GM12878 (cell line): ENCODE data around the gene SORCS2. TPM values are rescaled to one million over a fixed set of nuclear protein-coding genes. Genes with fewer than 3 reads are reported as not detected.

Experiments
- ATAC-seq: fragments of 200-7000 bp; cut with Tn5 transposase; 3 replicates; pipeline ENCODE4 v1.9.1; 2020; ENCODE audit warnings: mild to moderate bottlenecking, moderate library complexity
- BruUV-seq: library from RNA; stranded (reverse); fragments of 400-500 nt; replicated peaks from 2 replicates; lab custom pipeline; 2021; lab: Mats Ljungman, UMichigan
- CTCF ChIA-PET: fragments of 300-600 bp; sonication (Branson Sonifier 250); formaldehyde crosslinking; extraction: SDS; loops from one replicate; lab custom pipeline; 2021; ENCODE audit warnings: inconsistent platforms; lab: Yijun Ruan, JAX
- POLR2A ChIA-PET: fragments of 350-600 bp; formaldehyde crosslinking; extraction: SDS; loops from one replicate; lab custom pipeline; 2021; ENCODE audit warnings: inconsistent platforms; lab: Charles Lee
- RAD21 ChIA-PET: fragments of 300-600 bp; sonication (Branson Sonifier 250); formaldehyde crosslinking; loops from one replicate; lab custom pipeline; 2023; ENCODE audit warnings: antibody characterized with exemption; ENCODE audit not compliant: unreplicated experiment; lab: Charles Lee
- SMC1A ChIA-PET: fragments of 300-600 bp; sonication (Branson Sonifier 250); formaldehyde crosslinking; loops from one replicate; lab custom pipeline; 2023; ENCODE audit not compliant: unreplicated experiment, uncharacterized antibody; lab: Charles Lee
- DNase-seq: peaks from one replicate; pipeline ENCODE4 v3.0.0-alpha.2; 2011; ENCODE audit warnings: low read depth, low spot score
- FAIRE-seq: peaks from 3 replicates; lab custom pipeline; 2011; peaks lifted over from hg19 to GRCh38; lab: Jason Lieb, UNC
- H2AFZ ChIP-seq: 2 replicates; pipeline ENCODE4 v1.6.0; 2011; ENCODE audit warnings: low read depth, low read length, control low read depth; ENCODE audit not compliant: control insufficient read depth
- H3K27ac ChIP-seq: 2 replicates; pipeline ENCODE4 v1.5.1; 2011; ENCODE audit warnings: control low read depth; ENCODE audit not compliant: control insufficient read depth, insufficient read depth
- H3K27me3 ChIP-seq, 2 experiments: replicated peaks in 1 of 2; 2 replicates each; pipeline versions ENCODE4 v1.6.0 to v1.6.1; 2011; ENCODE audit warnings: low read length in 1 of 2; ENCODE audit not compliant: control insufficient read depth in 2 of 2, insufficient read depth in 2 of 2
- H3K36me3 ChIP-seq, 2 experiments: 2 replicates each; pipeline ENCODE4 v1.5.1; 2011; ENCODE audit warnings: low read length in 1 of 2; ENCODE audit not compliant: control insufficient read depth in 2 of 2, insufficient read depth in 2 of 2
- H3K4me1 ChIP-seq: 2 replicates; pipeline ENCODE4 v1.6.1; 2011; ENCODE audit warnings: mild to moderate bottlenecking, low read length, moderate library complexity, mixed read lengths; ENCODE audit not compliant: control insufficient read depth, insufficient read depth
- H3K4me2 ChIP-seq: 2 replicates; pipeline ENCODE4 v1.6.0; 2011; ENCODE audit warnings: control low read depth; ENCODE audit not compliant: control insufficient read depth, insufficient read depth
- H3K4me3 ChIP-seq: fragments of 200-600 bp; sonication (generic); 2 replicates; pipeline ENCODE4 v1.5.1; 2016
- H3K79me2 ChIP-seq: 2 replicates; pipeline ENCODE4 v1.6.0; 2011; ENCODE audit warnings: low read length; ENCODE audit not compliant: control insufficient read depth, insufficient read depth
- H3K9ac ChIP-seq: 2 replicates; pipeline ENCODE4 v1.8.0; 2011; ENCODE audit warnings: low read length, control low read depth, mixed read lengths; ENCODE audit not compliant: control insufficient read depth, insufficient read depth
- H3K9me3 ChIP-seq: replicated peaks from 3 replicates; pipeline ENCODE4 v1.5.1; 2011; ENCODE audit warnings: mild to moderate bottlenecking, low read length; ENCODE audit not compliant: control insufficient read depth, insufficient read depth
- H4K20me1 ChIP-seq: 2 replicates; pipeline ENCODE4 v1.6.0; 2011; ENCODE audit not compliant: control insufficient read depth, insufficient read depth
- ASH2L ChIP-seq: fragments of 300-600, 200-600 bp; sonication (generic); IDR thresholded peaks from 2 replicates; pipeline ENCODE4 v1.6.1; 2017; ENCODE audit warnings: low read depth, mild to moderate bottlenecking, borderline replicate concordance
- ATF2 ChIP-seq: IDR thresholded peaks from 2 replicates; pipeline ENCODE4 v1.6.1; 2012; ENCODE audit warnings: low read length, inconsistent platforms
- BACH1 ChIP-seq: fragments of 450-650 bp; IDR thresholded peaks from 2 replicates; pipeline ENCODE4 v1.6.1; 2017; ENCODE audit warnings: mild to moderate bottlenecking, borderline replicate concordance
- FOXM1 ChIP-seq: IDR thresholded peaks from 2 replicates; pipeline ENCODE4 v1.6.1; 2012; ENCODE audit warnings: low read depth, mild to moderate bottlenecking, inconsistent platforms, low read length, moderate library complexity
- HDAC2 ChIP-seq: fragments of 200-600 bp; sonication (generic); IDR thresholded peaks from 2 replicates; pipeline ENCODE4 v1.6.1; 2017
- IRF4 ChIP-seq: IDR thresholded peaks from 2 replicates; pipeline ENCODE4 v1.6.1; 2011; ENCODE audit warnings: low read depth, low read length
- MYC ChIP-seq: IDR thresholded peaks from 2 replicates; pipeline ENCODE4 v1.6.1; 2011; ENCODE audit warnings: mild to moderate bottlenecking, low read length, moderate library complexity, inconsistent platforms; ENCODE audit not compliant: insufficient read depth, insufficient replicate concordance, insufficient read length, severe bottlenecking
- NFYB ChIP-seq: IDR thresholded peaks from 2 replicates; pipeline ENCODE4 v1.6.1; 2011; ENCODE audit warnings: low read depth, mild to moderate bottlenecking, low read length, improper control_type of control experiment, moderate library complexity; ENCODE audit not compliant: insufficient read depth
- POLR2AphosphoS5 ChIP-seq: IDR thresholded peaks from 2 replicates; pipeline ENCODE4 v1.6.1; 2011; ENCODE audit warnings: mild to moderate bottlenecking, low read length, inconsistent platforms
- RBBP5 ChIP-seq: fragments of 200-600 bp; sonication (generic); conservative IDR thresholded peaks from 2 replicates; pipeline ENCODE4 v1.6.1; 2016
- RELB ChIP-seq: fragments of 450-650 bp; IDR thresholded peaks from 2 replicates; pipeline ENCODE4 v1.6.1; 2017; ENCODE audit warnings: low read depth, mild to moderate bottlenecking, moderate library complexity
- REST ChIP-seq: IDR thresholded peaks from 2 replicates; pipeline ENCODE4 v1.6.1; 2012; ENCODE audit warnings: mild to moderate bottlenecking, low read depth, low read length
- SMC3 ChIP-seq: IDR thresholded peaks from 2 replicates; pipeline ENCODE4 v1.6.1; 2011; ENCODE audit warnings: low read length, improper control_type of control experiment, borderline replicate concordance
- TCF7 ChIP-seq: IDR thresholded peaks from 2 replicates; pipeline ENCODE4 v1.6.1; 2014; ENCODE audit warnings: antibody characterized with exemption, borderline replicate concordance
- USF2 ChIP-seq: IDR thresholded peaks from 2 replicates; pipeline ENCODE4 v1.6.1; 2011; ENCODE audit warnings: low read depth, low read length, improper control_type of control experiment, borderline replicate concordance
- WRNIP1 ChIP-seq: IDR thresholded peaks from 2 replicates; pipeline ENCODE4 v1.6.1; 2011; ENCODE audit warnings: low read depth, low read length, improper control_type of control experiment, borderline replicate concordance
- WGBS: methylation state at CpG from one replicate; pipeline ENCODE4 v1.1.6; 2016; ENCODE audit warnings: low lambda C conversion rate; ENCODE audit not compliant: insufficient replicate concordance, insufficient coverage; ENCODE audit errors: missing lambda C conversion rate; 5-methylcytosine and 5-hydroxymethylcytosine counted together
- in situ Hi-C: fragments of 300-500 bp; cut with MboI; formaldehyde crosslinking; loops from 9 replicates; pipeline ENCODE4 v1.14.3; 2018; ENCODE audit warnings: mixed read lengths
- intact Hi-C: fragments of 100-400 bp; cut with micrococcal nuclease; formaldehyde crosslinking; loops from one replicate; pipeline ENCODE4 v1.14.2; 2022; ENCODE audit not compliant: unreplicated experiment
- polyA plus RNA-seq, 11 experiments: library from polyadenylated mRNA; depleted of rRNA in 4 of 11; unstranded in 6 of 11; stranded (reverse) in 5 of 11; fragments of >200 nt; fragmentation: Nextera tagmentation in 4 of 11; fragmentation: Illumina TruSeq in 1 of 11; extraction: Ambion mirVana in 4 of 11; extraction: Trizol in 1 of 11; gene quantifications; 1 replicate in 1 of 11; 2 replicates in 10 of 11; pipeline versions ENCODE4 v1.2.1 to v1.2.3, GENCODE V29; 2011 to 2016; ENCODE audit warnings: inconsistent platforms in 2 of 11, missing spikeins in 2 of 11, low read depth in 1 of 11
- total RNA-seq, 4 experiments: library from RNA; depleted of rRNA in 3 of 4; stranded (reverse); fragments of >200 nt in 3 of 4; fragmentation: Illumina TruSeq in 1 of 4; extraction: Trizol in 1 of 4; gene quantifications; 2 replicates each; pipeline versions ENCODE4 v1.2.1 to v1.2.3, GENCODE V29; 2013 to 2021

Gene SORCS2
- total and polyA plus RNA-seq, 10 of the 15 experiments (the other 5 are each of a cell fraction or from before 2014, with no cell fraction given) = 0.01 to 0.15 (median 0.05) TPM; not detected in 5

GRCh38 chr4:7304436-7304835 is 112.1 kb downstream of the SORCS2 start:
- H2AFZ ChIP-seq = no peak overlapping the region
- H3K9me3 ChIP-seq = no peaks in the 10 kb centered on the region
- H3K4me3 ChIP-seq = no peak overlapping the region
- POLR2A ChIA-PET = no interaction called here
- WGBS = 40% methylated on average over 10 of the region's 10 CpGs
- CTCF ChIA-PET = no interaction called here
- in situ Hi-C loops (no loop called here), intact Hi-C loops (no loop called here)
- no peak overlapping the region for H3K4me2 ChIP-seq
- no peak overlapping the region for H3K9ac ChIP-seq
- FAIRE-seq (no peak), DNase-seq (no peak), ATAC-seq (no peak)
- SMC1A ChIA-PET = no interaction called here
- no peaks in the 10 kb centered on the region for H3K36me3 ChIP-seq
- BruUV-seq = no TSS peak
- H4K20me1 ChIP-seq = no peaks in the 10 kb centered on the region
- RAD21 ChIA-PET = no interaction called here
- no peaks in the 10 kb centered on the region for H3K79me2 ChIP-seq
- H3K4me1 ChIP-seq = no peaks in the 10 kb centered on the region
- no peak overlapping the region for H3K27ac ChIP-seq
- H3K27me3 ChIP-seq = peaks cover 0 to 4% of the 10 kb centered on the region in 2 experiments; a peak in 2 of 4 replicates
- TF ChIP-seq FOXM1 = no peak
- no peak for TF ChIP-seq RBBP5
- TF ChIP-seq HDAC2 = no peak
- TF ChIP-seq ATF2 = no peak
- TF ChIP-seq ASH2L = no peak
- no peak for TF ChIP-seq WRNIP1
- no peak for TF ChIP-seq TCF7
- no peak for TF ChIP-seq BACH1
- no peak for TF ChIP-seq IRF4
- TF ChIP-seq MYC = no peak
- TF ChIP-seq REST = no peak
- no peak for TF ChIP-seq POLR2AphosphoS5
- TF ChIP-seq SMC3 = no peak
- no peak for TF ChIP-seq RELB
- no peak for TF ChIP-seq NFYB
- TF ChIP-seq USF2 = no peak
